GM19468 (cell line): ENCODE results near the gene NCOA3.
"Not testable (repeated sequence)": the region's sequence is repeated elsewhere in the genome, so short reads cannot be mapped to it uniquely, and the experiment has no call there.

Source experiments
- ATAC-seq: cut with Tn5 transposase; IDR thresholded peaks from one replicate; pipeline ENCODE4 v1.9.1; 2021; ENCODE audit warnings: mild to moderate bottlenecking, moderate library complexity, moderate number of reproducible peaks; ENCODE audit not compliant: unreplicated experiment; ENCODE audit errors: extremely low read depth

The NCOA3 gene

DNA sequence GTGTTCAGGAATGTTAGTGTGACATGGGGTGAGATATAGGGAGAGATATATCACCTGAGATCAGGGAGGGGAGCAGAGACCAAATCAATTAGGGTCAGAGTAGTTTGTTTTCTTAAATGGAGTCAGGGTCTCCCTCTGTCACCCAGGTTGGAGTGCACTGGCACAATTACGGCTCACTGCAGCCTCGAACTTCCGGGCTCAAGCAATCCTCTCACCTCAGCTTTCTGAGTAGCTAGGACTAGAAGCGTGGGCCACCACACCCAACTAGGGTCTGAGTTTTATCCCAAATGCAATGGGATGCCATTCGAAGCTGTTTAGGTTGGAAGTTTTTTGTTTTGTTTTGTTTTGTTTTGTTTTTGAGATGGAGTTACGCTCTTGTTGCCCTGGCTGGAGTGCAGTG, 3.1 kb upstream of the NCOA3 start:
- no peak for ATAC-seq

DNA sequence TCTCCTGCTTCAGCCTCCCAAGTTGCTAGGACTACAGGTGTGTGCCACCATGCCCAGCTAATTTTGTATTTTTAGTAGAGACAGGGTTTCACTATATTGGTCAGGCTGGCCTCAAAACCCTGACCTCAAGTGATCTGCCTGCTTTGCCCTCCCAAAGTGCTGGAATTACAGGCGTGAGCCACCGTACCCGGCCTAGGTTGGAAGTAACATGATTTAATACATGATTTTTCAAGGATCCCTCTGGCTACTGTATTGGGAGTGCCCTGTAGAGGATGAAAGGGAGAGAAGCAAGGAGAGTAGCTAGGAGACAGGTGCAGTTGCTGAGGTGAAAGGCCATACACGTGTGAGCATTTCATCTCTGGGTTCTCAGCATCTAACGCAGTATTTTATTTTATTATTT, 2.6 kb upstream of the NCOA3 start:
- no peak for ATAC-seq

DNA sequence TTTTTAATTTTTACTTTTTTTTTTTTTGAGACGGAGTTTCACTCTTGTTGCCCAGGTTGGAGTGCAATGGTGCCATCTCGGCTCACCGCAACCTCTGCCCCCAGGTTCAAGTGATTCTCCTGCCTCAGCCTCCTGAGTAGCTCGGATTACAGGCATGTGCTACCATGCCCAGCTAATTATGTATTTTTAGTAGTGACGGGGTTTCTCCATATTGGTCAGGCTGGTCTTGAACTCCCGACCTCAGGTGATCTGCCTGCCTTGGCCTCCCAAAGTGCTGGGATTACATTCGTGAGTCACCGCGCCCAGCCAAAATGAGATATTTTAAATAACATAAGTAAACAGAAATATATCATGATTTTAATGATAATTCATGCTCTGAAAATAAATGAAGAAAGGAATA, 1.6 kb upstream of the NCOA3 start:
- ATAC-seq, result not testable (repeated sequence)

DNA sequence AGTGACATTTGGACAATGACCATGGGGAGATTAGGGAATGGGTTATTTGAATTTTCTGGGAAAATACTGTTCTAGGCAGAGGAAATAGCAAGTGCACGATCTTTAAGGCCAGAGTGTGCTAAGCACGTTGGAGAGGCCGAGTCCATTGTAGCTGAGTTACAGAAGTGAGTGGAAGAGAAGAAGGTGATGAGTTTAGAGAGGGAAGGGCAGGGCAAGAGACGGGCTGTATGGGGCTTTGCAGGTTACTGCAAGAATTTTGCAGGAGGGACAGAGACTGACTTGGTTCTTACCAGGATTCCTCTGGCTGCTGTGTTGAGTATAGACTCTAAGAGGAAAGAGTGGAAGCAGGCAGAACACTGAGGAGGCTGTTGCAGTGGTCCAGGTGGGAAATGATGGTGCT, 1.1 kb upstream of the NCOA3 start:
- ATAC-seq, result no peak

DNA sequence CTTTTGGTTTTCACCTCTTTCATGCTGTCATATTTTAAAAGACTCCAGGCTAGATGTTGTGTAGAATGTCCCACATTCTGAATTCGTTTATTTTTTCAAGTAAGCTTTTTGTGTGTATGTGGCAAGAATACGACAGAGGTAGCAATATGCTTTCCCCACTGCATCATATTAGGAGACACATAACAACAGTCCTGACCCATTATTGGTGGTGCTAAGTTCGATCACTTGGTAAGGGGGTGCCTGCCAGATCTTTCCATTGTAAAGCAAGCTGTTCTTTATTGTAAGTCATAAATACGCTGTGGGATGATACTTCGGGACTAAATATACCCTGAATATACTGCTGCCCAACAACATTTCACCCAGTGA, 588 bp upstream of the NCOA3 start:
- no peak for ATAC-seq

DNA sequence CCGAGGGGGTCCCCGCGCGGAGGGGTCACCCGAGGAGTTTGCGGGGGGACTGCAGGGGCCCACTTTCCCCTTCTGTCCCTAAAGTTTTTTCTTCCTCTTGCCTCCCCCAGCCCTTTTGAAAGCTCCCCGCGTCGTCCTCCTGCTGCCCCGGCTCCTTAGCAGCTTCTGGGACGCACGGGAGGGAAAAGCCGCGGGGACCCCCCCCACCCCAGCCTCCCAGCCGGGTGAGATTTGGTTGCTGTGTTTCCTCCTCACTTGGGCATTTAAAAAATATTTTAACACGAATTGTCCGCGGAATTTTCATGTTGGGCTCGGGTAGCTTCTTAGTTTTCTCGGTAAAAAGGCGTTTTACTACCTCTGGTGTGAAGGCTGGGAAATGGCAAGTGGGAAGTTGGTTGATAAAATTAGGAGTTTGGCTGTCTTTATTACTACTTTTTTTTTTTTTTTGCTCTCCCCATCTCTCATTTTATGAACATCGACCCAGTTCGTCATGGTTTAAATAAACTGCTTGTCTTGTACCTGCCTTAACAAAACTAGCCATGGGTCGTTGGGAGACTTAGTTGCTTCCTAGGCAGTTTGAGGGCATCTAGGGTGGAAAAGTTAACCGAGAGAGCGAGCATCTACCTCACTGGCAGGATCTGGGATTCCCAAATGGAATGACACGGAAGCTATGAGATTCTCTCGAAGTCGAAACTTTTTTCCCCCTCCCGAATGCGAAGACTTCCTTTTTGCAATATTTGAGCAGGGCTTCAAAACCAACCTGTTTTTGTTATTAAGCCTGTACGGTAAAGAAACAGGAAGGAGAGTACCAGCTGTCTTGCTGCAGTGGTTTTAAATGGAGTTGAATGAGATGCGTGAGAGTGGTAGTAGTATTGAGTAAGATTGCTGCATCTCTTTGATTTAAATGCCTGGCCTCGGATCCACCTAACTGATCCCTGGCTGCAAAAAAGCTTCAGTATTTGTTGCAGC, 868 bp downstream of the NCOA3 start:
- ATAC-seq, result no peak

DNA sequence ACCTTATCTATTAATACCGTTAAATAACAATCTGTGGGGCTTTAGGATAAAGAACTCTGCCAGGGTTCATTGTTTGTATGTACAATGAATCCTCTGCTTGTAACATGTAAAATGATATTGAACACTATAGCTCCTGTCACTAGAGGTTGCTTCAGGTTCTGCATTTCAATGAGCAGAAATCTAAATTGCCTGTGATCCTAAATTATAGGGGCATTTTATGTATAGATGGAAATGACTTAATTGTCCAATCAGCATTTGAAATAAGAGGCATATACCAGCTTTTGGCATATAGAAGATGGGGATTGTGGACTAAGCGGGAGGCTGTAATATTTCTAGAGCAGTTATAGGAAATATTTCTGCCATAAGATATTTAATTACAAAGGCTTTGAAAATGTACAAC, 2.0 kb downstream of the NCOA3 start:
- ATAC-seq, result no peak

DNA sequence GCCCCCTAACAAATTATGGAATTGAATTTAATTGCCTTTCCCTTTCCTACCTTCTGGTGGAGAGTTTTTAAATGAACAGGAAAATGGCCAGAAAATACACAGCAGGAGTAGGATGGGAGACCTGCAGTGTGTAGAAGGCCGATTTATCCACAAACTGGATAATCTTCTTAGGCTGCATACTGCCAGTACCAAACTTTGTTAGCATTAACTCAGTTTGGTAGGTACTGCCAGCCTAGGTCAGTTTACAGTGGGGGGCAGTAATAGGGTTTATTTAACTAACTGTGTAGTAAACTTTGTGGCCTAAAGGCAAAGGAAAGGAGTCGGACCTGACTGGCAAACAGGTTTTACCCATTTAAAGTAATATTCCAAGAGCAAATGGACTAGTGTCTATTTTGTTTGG, 4.6 kb downstream of the NCOA3 start:
- ATAC-seq, result no peak

DNA sequence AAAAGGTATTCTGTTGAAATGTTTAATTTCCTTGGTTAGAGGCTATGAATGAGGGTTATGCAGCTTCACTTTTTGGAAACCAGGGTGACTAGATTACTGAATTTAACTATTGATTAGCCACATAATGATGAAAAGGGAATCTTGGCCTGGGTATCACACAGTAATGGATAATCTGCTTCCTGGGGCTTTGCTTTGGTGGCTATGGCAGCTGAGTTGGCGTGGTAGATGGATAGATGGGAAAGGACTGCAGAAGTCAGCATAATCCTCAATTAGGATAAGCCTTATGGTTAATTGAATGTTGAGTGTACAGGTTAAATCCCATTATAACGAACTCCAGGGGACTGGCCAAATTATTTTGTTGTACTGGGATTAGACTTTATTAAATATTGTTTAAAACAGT, 5.2 kb downstream of the NCOA3 start:
- no peak for ATAC-seq

DNA sequence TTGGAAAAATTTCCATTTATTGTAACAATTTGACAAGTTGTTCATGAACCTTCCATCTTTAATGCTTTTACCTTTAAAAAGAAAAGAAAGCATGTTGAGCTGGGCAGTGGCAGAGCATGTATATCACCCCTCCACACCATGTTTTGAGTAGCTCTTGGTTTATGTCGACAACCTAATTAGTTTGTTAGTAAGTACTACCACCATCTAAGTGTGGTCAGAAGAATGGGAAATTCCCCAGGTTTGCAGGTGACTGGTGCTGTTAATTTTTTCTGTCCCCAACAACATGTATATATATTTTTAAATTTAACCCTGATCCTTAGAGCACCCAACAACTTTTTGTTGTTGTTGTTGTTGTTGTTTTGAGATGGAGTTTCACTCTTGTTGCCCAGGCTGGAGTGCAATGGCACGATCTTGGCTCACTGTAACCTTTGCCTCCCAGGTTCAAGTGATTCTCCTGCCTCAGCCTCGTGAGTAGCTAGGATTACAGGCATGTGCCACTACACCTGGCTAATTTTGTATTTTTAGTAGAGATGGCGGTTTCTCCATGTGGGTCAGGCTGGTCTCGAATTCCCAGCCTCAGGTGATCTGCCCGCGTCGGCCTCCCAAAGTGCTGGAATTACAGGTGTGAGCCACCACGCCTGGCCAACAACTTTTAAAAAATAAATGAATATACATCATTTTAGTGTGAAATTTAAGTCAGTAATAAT, 5.7 kb downstream of the NCOA3 start:
- not testable (repeated sequence) for ATAC-seq

DNA sequence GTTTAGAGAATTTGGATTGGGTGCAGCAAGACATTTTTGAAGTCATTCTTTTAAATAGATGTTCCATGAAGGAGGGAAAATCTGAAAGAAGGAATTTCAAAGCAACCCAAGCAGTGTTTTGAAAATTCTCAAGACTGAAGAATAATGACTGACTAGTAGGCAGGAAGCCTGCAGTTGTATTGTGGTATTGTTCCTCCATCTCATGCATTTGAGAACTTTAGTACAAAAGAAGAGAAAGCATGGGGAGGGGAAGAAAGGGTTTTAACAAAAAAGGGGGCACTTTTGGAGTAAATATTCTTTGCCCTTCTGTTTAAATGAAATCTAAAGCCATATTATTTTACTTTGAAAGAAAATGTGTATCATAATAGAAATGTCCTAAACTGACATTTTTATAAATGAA, 6.6 kb downstream of the NCOA3 start:
- no peak for ATAC-seq

DNA sequence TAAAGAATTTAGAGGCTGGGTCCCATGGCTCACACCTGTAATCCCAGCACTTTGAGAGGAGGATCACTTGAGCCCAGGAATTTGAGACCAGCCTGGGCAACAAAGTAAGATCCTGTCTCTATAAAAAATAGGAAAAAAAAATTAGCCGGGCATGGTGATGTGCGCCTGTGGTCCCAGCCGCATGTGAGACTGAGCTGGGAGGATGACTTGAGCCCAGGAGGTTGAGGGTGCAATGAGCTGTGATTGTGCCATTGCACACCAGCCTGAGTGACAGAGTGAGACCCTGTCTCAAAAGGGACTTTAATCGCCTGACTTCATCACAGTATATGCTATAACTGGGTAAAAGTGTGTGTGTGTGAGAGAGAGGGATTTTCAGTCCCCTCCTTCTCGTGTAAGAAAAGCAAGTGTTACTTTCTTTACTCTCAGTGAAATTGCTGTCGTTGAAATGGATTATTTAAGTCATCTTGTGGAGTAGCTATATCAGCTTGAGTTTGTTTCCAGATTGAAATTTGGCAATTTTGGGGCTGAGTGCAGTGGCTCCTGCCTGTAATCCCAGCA, 7.5 kb downstream of the NCOA3 start:
- ATAC-seq, result no peak

DNA sequence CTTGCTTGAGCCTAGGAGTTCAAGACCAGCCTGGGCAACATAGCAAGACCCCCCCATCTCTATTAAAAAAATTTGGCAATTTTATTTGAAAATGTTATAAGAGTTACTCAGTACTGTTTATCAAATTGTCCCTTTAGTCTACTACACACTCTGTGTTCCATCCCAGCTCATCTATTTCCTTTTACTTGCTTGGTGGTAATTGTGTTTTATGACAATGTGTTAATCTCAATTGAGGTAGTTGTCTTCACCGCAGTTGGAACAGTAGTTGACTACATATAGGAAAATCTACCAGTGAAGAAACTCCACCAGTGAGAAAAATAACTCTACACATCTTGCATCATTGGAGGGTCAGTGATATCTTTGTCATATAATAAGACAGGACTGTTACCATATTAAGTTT, 8.0 kb downstream of the NCOA3 start:
- no peak for ATAC-seq

DNA sequence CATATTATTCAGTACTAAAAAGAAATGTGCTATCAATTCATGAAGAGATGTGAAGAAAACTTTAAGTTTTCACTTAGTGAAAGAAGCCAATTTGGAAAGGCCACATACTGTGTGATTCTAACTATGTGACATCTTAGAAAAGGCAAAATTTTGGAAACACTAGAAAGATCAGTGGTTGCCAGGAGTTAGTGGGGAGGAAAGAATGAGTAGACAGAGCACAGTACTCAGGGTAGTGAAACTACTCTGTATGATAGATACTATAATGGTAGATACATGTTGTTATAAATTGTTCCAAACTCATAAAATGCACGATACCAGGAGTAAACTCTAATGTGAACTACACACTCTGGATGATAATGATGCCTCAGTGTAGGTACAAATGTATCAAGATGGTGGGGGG, 14.2 kb downstream of the NCOA3 start:
- no peak for ATAC-seq

DNA sequence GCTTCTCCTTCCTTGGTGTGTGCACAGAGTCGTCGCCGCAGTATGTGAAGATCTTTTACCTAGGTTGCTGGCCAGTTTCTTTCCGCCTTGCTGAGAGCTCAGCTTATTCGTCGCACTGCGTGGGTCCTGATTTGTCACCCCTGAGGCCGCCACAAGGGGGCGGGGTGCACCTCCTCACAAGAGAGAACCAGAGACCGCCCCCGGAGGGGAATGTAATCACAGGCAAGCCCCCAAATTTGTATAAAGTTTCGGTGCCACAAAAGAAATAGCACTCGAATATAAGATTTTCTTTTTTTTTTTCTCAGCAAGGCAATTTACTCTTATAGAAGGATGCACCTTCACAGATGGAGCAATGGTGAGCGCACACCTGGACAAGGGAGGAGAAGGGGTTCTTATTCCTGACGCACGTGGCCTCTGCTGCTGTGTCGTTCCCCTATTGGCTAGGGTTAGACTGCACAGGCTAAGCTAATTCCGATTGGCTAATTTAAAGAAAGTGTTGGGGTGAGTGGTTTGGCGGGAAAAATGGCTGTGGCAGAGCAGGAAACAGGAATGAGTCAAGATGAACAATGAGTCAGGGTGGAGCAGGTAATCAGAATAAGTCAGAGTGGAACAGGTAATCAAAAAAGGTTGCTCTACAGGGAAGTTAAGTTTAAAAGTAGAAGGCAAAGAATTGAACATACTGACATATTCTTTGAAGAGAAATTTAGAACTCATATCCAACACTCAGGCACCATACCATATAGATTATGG, 19.5 kb downstream of the NCOA3 start:
- no peak for ATAC-seq

DNA sequence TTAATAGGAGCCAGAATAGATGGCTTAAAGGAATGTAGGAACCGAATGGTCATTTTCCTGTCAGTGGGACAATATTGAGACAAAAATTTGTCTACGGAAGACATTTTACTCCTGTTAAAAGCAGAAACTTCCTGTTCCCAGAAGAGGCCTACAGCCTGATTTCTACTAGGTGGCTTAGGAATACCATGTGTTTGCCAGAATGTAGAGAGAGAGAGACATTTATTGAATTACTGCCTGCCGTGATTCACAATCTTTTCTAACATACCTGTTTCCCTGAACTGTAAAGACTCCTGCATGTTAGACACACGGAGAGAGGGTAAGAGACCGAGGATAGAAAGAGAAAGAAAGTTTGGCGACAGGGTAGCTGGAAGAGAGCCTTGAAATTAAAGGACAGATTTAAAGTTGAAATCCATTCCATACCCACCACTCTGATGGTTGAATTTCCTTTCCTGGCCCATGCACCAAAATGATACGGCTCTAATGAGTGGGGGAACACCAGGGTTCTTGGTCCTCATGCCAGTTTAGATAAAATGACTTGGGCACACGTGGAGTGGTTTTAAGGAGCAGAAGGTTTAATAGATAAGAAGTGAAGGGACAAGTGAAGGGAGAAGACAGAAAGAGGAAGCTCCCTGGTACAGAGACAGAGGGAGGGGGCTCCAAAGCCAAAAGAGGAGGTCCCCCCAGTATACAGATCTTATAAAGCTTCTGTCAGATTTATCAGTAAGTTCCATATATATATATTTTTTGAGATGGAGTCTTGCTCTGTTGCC, 22.5 kb downstream of the NCOA3 start:
- ATAC-seq, result no peak

DNA sequence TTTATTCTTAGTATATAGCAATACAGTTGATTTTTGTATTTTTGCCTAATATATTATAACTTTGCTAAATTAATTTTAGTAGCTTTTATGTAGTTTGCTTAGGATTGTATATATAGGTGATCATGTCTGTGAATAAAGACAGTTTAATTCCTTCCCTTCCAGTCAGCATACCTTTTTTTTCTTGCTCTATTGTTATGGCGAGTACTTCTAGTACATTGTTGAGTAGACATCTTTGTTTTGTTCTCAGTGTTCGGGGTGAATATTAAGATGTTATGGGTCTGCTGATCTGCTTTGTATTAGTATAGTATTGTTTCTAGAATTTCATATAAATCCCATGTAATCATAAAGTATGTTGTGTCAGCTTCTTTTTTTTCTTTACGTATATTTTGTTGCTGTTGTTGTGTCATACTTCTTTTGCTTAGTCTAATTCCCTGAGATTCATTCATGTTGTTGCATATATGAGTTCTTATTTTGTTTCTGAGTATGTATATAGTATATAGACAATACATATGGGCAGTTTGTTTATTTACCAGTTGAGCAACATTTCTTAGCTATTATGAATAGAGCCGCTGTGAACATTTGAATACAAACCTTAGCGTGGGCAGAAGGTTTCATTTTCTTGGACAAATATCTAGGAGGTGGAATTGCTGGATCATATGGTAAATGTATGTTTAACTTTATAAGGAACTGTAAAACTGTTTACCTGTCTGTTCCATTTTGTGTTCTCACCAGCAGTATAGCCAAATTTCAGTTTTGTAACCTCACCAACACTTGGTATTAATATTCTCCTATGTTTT, 25.5 kb downstream of the NCOA3 start:
- no peak for ATAC-seq

DNA sequence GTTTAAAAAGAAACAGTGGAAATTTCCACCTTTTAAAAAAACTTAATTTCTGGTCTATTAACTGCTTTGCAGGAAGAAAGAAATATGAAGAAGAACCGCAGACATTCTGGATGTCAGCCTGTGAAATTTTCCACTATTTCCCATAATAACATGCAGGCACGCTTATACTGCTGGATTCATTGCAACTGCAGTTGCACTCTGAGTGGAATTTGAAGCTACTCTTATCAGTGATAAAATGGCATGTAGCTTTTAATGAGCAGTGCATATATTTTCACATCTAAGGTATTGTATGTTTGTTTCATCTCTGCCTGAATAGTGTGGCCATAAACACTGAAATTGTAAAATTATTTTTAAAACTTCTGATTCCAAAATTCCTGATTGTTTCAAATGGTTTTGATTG, 28.2 kb downstream of the NCOA3 start:
- ATAC-seq, result no peak

DNA sequence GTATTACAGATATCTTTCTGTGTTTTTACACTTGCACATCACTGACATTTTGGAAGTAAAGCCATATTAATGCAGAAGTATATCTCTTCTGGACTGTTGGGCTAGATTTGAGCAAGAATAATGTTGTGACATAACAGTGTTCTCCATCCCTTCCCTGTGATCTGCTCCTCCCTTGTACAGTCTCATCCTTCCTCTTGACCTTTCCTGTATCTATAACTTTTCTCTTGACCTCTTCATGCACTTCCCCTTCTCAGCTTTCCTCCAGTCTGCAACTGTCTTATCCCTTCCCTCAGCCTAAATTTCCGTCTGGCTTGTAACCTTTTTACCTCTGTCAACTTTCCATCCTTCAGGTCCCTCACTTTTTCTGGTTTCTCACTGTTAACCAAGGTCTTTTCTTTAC, 29.8 kb downstream of the NCOA3 start:
- ATAC-seq, result no peak
